HepG2 (cell line): Measurements from ENCODE around the gene PSD4.
"Not testable (repeated sequence)": the region's sequence is repeated elsewhere in the genome, so short reads cannot be mapped to it uniquely, and the experiment has no call there.

Experiments
- POLR2A ChIP-seq, 2 experiments: IDR thresholded peaks; 2 replicates each; pipeline ENCODE4 v1.6.1; 2011; ENCODE audit warnings: low read depth in 2 of 2, low read length in 2 of 2, mild to moderate bottlenecking in 1 of 2, moderate library complexity in 1 of 2; ENCODE audit not compliant: insufficient read depth in 1 of 2
- RFX5 ChIP-seq: IDR thresholded peaks from 2 replicates; pipeline ENCODE4 v1.6.1; 2011; ENCODE audit warnings: low read depth, low read length, improper control_type of control experiment
- ZBED4 ChIP-seq: sonication (generic); formaldehyde crosslinking; IDR thresholded peaks from 2 replicates; pipeline ENCODE4 v1.4.0; 2020; ENCODE audit warnings: missing genetic modification reagents, borderline replicate concordance

- not testable (repeated sequence) for TF ChIP-seq POLR2A (IDR thresholded peaks at IDR 0.05; ENCODE audit: insufficient read depth in 1 of 2, low read depth in 2 of 2, low read length in 2 of 2); ZBED4 (CRISPR knock-in tag); RFX5
These were observed 61.8 kb downstream of the PSD4 start for GRCh38 chr2:113235347-113236226.
